Vagina (tissue), 2 donors: ENCODE data around the gene DSCAML1.

ENCODE experiments used
- CTCF ChIP-seq, 3 experiments: fragments of 450-650 bp in 2 of 3; fragments of 200-600 bp in 1 of 3; sonication (generic) in 1 of 3; IDR thresholded peaks; one replicate each; pipeline ENCODE4 v1.5.1; 2017 to 2019; ENCODE audit warnings: antibody characterized with exemption in 3 of 3, mild to moderate bottlenecking in 2 of 3, moderate library complexity in 2 of 3
- POLR2A ChIP-seq, 2 donors: fragments of 450-650 bp; IDR thresholded peaks; one replicate each; pipeline ENCODE4 v1.6.1; 2017; ENCODE audit warnings: antibody characterized with exemption in 2 of 2, mild to moderate bottlenecking in 2 of 2, moderate library complexity in 2 of 2
- POLR2AphosphoS5 ChIP-seq, 2 donors: sonication (generic); formaldehyde crosslinking; IDR thresholded peaks; one replicate each; pipeline ENCODE4 v1.9.0; 2017; ENCODE audit warnings: antibody characterized with exemption in 2 of 2, mild to moderate bottlenecking in 2 of 2, low read depth in 1 of 2; ENCODE audit not compliant: insufficient read depth in 1 of 2

- TF ChIP-seq CTCF (IDR thresholded peaks at IDR 0.05) (no peak), POLR2AphosphoS5 (IDR thresholded peaks at IDR 0.05; ENCODE audit: insufficient read depth in 1 of 2, low read depth in 1 of 2) (no peak), POLR2A (IDR thresholded peaks at IDR 0.05) (no peak)
Measured at GRCh38 chr11:117647207-117647606, 149.8 kb downstream of the DSCAML1 start.
